Measurements from ENCODE around the gene ANKMY1. TPM values are rescaled to one million over a fixed set of nuclear protein-coding genes. Genes with fewer than 3 reads are reported as not detected.

The ANKMY1 gene
- total RNA-seq = 5.0 and 6.9 TPM in 2 replicates

GRCh38 chr2:240557808-240558207, at the start of gene ANKMY1:
Gene ANKMY1 (minus strand): TSS chr2:240557988. CDS start chr2:240557335, 653 bp downstream.

GRCh38 chr2:240586198-240586918, 28.6 kb upstream of the ANKMY1 start, which contains the start of gene CAPN10:
Gene CAPN10 (plus strand): TSS chr2:240586734. CDS start chr2:240586912, 178 bp downstream.

GRCh38 chr2:240567872-240568677, 10.3 kb upstream of the ANKMY1 start, which contains the start of gene RNPEPL1:
Gene RNPEPL1 (plus strand): TSS chr2:240568484. CDS start chr2:240568587, 103 bp downstream.

GRCh38 chr2:240560084-240560479, 2.3 kb upstream of the ANKMY1 start, which contains the start of gene DUSP28:
Gene DUSP28 (plus strand): TSS chr2:240560357. CDS start chr2:240560685, 328 bp downstream.

GRCh38 chr2:240435457-240435947, 122.3 kb downstream of the ANKMY1 start, which contains the start of gene GPC1:
Gene GPC1 (plus strand): TSS chr2:240435663. CDS start chr2:240435919, 256 bp downstream.

Other genes starting within 250 kb of the ANKMY1 start
- 137 and 142 TPM in 2 replicates for gene GPC1, start 122.3 kb downstream of the ANKMY1 start, total RNA-seq
- 1.9 and 7.2 TPM in 2 replicates for gene DUSP28, start 2.4 kb upstream of the ANKMY1 start, total RNA-seq
- 12.1 and 18.3 TPM in 2 replicates for gene RNPEPL1, start 10.5 kb upstream of the ANKMY1 start, total RNA-seq
- 18.5 and 20.4 TPM in 2 replicates for gene CAPN10, start 28.7 kb upstream of the ANKMY1 start, total RNA-seq
- gene GPR35, start 67.5 kb upstream of the ANKMY1 start, total RNA-seq = not detected in 2 replicates
- gene AQP12B, start 124.9 kb upstream of the ANKMY1 start, total RNA-seq = not detected in 2 replicates
- gene AQP12A, start 133.9 kb upstream of the ANKMY1 start, total RNA-seq = not detected in 2 replicates